WERI-Rb-1 (cell line): ENCODE measurements around the gene RAB1B.

Experiments used
- DNase-seq: peaks from one replicate; pipeline ENCODE4 v3.0.0-alpha.2; 2020
- H3K27ac ChIP-seq: fragments of 250-450 bp; sonication (Bioruptor Pico); 2 replicates; pipeline ENCODE4 v1.5.1; 2020; ENCODE audit warnings: mild to moderate bottlenecking, moderate library complexity
- H3K27me3 ChIP-seq: fragments of 250-450 bp; sonication (Bioruptor Pico); 2 replicates; pipeline ENCODE4 v1.5.1; 2021; ENCODE audit warnings: mild to moderate bottlenecking, low read depth, moderate library complexity; ENCODE audit not compliant: insufficient read depth, severe bottlenecking
- H3K36me3 ChIP-seq: fragments of 250-450 bp; sonication (Bioruptor Pico); 2 replicates; pipeline ENCODE4 v1.5.1; 2020; ENCODE audit warnings: mild to moderate bottlenecking, moderate library complexity
- H3K4me3 ChIP-seq: 2 replicates; pipeline ENCODE4 v1.5.1; 2011; ENCODE audit warnings: low read depth, mild to moderate bottlenecking, control low read depth, low read length
- H3K9me3 ChIP-seq: fragments of 250-450 bp; sonication (Bioruptor Pico); 2 replicates; pipeline ENCODE4 v1.5.1; 2021; ENCODE audit warnings: mild to moderate bottlenecking, moderate library complexity; ENCODE audit not compliant: severe bottlenecking
- TF ChIP-seq, protein P1 (sequence below): IDR thresholded peaks from 2 replicates; pipeline ENCODE4 v1.5.1; 2011; ENCODE audit warnings: low read depth, mild to moderate bottlenecking, control low read depth, inconsistent platforms, low read length

Gene RAB1B

GRCh38 chr11:66264914-66265313, 3.5 kb upstream of the RAB1B start:
- Histone ChIP-seq H3K4me3 (no peak overlapping the region), H3K36me3 (peaks cover 60% of the 10 kb centered on the region), H3K27me3 (no peaks in the 10 kb centered on the region), H3K9me3 (no peaks in the 10 kb centered on the region), H3K27ac (no peak overlapping the region)
- peak; percentile 73 for DNase-seq
- TF ChIP-seq, protein P1, sequence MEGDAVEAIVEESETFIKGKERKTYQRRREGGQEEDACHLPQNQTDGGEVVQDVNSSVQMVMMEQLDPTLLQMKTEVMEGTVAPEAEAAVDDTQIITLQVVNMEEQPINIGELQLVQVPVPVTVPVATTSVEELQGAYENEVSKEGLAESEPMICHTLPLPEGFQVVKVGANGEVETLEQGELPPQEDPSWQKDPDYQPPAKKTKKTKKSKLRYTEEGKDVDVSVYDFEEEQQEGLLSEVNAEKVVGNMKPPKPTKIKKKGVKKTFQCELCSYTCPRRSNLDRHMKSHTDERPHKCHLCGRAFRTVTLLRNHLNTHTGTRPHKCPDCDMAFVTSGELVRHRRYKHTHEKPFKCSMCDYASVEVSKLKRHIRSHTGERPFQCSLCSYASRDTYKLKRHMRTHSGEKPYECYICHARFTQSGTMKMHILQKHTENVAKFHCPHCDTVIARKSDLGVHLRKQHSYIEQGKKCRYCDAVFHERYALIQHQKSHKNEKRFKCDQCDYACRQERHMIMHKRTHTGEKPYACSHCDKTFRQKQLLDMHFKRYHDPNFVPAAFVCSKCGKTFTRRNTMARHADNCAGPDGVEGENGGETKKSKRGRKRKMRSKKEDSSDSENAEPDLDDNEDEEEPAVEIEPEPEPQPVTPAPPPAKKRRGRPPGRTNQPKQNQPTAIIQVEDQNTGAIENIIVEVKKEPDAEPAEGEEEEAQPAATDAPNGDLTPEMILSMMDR: peak; percentile 68

- Histone ChIP-seq H3K4me3 (no peak overlapping the region), H3K36me3 (peaks cover 60% of the 10 kb centered on the region), H3K27me3 (no peaks in the 10 kb centered on the region), H3K27ac (no peak overlapping the region), H3K9me3 (no peaks in the 10 kb centered on the region)
- no peak for DNase-seq
- TF ChIP-seq, protein P1: no peak
Measured at GRCh38 chr11:66265531-66266377, 2.7 kb upstream of the RAB1B start.

DNA sequence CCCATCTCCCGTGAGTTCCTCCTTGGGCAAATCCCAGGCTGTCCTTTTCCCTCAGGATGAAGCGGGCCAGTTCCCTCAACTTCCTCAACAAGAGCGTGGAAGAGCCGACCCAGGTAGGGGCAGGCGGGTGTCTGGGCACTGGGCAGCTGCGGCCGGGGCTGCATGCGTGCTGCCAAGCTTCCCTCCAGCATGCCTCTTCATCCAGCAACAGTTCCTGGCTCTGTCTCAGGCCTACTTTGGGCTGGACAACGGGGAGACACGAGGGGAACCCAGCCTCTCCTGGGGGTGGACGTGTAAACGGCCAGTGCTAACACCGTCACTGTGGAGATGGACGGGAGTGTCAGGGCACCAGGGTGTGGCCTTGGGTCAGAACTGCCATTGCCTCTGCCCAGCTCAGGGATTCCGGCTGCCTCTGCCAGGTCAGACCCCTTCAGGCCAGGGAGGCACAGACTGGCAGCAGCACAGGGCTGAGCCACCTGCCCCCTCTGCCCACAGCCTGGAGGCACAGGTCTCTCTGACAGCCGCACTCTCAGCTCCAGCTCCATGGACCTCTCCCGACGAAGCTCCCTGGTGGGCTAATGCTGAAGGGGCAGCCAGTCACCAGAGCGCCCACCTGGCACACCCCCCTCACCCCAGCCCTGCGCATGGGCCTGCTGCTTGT, 1.9 kb upstream of the RAB1B start:
- peak overlapping the region; percentile 65 for H3K27ac ChIP-seq

GRCh38 chr11:66267039-66267378, 1.4 kb upstream of the RAB1B start:
- Histone ChIP-seq H3K36me3 (peaks cover 60% of the 10 kb centered on the region), H3K27me3 (no peaks in the 10 kb centered on the region), H3K9me3 (no peaks in the 10 kb centered on the region), H3K4me3 (peak overlapping the region; percentile 70), H3K27ac (peak overlapping the region; percentile 65)
- TF ChIP-seq, protein P1: peak; percentile 16; the same call in 1 of the 2 replicates
- DNase-seq: peak; percentile 38

More for the DNA sequence above, 1.9 kb upstream of the RAB1B start:
- TF ChIP-seq, protein P1: no peak
- H3K27me3 ChIP-seq: no peaks in the 10 kb centered on the region
- no peak for DNase-seq
- peaks cover 60% of the 10 kb centered on the region for H3K36me3 ChIP-seq
- no peaks in the 10 kb centered on the region for H3K9me3 ChIP-seq
- no peak overlapping the region for H3K4me3 ChIP-seq

DNA sequence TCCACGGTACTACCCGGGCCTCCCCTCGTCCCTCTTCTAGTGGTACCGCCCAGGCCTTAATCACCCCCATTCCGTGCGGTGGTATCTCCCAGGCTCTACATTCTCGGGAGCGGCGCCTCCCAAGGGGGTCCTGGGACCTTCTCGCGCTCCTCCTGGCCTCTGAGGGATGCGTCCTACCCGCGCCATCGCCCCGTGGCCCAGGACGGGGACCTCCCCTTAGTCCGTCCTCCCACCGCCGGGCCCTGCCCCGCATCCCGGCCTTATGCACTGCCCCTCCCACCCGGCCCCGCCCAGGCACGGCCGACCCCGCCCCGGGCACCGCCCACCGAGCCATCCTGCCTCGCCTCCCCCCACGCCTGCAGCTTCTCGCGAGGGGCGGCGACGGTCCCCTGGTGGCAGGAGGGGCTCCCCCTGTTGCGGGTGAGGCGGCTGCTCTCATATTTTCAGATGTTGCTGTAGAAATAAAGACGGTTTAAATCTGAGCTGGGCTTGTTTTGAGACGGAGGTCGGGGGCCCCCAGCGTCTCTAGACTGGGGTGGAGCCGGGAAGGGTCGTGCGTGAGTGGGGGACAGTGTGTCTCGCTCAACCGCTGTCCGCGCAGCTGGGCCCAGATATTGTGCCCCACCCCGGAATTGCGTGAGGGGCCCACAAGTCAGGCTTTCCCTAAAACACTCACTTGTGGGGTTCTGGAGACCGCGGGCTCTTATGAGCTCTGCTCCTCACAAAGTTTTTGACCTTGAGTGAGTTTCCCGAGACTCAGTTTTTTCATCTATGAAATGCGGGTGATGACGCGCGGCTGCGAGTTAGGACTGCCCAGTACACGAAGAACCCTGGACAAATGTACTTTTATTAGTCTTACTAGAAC, 828 bp upstream of the RAB1B start:
- Histone ChIP-seq H3K4me3 (peak overlapping the region; percentile 70), H3K27me3 (no peaks in the 10 kb centered on the region), H3K36me3 (peaks cover 60% of the 10 kb centered on the region), H3K27ac (peak overlapping the region; percentile 98), H3K9me3 (no peaks in the 10 kb centered on the region)
- DNase-seq: peak; percentile 87
- TF ChIP-seq, protein P1: no peak
